ENCODE measurements around the gene MTMR12.
"Not testable (repeated sequence)": the region's sequence is repeated elsewhere in the genome, so short reads cannot be mapped to it uniquely, and the experiment has no call there.

Gene MTMR12

GRCh38 chr5:32319926-32320543 is 7.3 kb upstream of the MTMR12 start:
- H3K9me3 ChIP-seq (ENCODE audit: control extremely low read depth in 1 of 5, control insufficient read depth in 4 of 5, insufficient read depth in 2 of 5, low read depth in 1 of 5, low read length in 4 of 5): peaks cover 0 to 15% (median 7%) of the 10 kb centered on the region in 5 experiments
- no peaks in the 10 kb centered on the region for H3K36me3 ChIP-seq (ENCODE audit: control insufficient read depth in 4 of 4, insufficient read depth in 4 of 4, low read length in 3 of 4)
- H3K27me3 ChIP-seq (replicated peaks in 2 of 5; ENCODE audit: control insufficient read depth in 4 of 5, insufficient read depth in 5 of 5, low read length in 4 of 5): no peaks in the 10 kb centered on the region
- CTCF ChIA-PET: interaction anchor here (0.7 to 4.1 kb wide), 2 partner anchors 9 to 23 kb away, joined by 3 to 26 read pairs; no protein-coding TSS in a partner anchor
- no peak overlapping the region for H3K4me3 ChIP-seq (ENCODE audit: control insufficient read depth in 1 of 7, extremely low read depth in 1 of 7, insufficient read depth in 4 of 7, low read depth in 2 of 7, low read length in 6 of 7)
- POLR2A ChIA-PET: no interaction called here
- no peaks in the 10 kb centered on the region for H3K4me1 ChIP-seq (ENCODE audit: control extremely low read depth in 1 of 4, control insufficient read depth in 4 of 4, insufficient read depth in 4 of 4, low read length in 3 of 4)
- no peak overlapping the region for H3K27ac ChIP-seq (ENCODE audit: insufficient read depth in 1 of 2, low read depth in 1 of 2, low read length in 2 of 2, poor library complexity in 1 of 2, severe bottlenecking in 2 of 2)
- WGBS (ENCODE audit: insufficient coverage): 87% methylated on average over 3 of the region's 7 CpGs
- DNase-seq: no peak

- WGBS (ENCODE audit: insufficient coverage): 87% methylated on average over 7 of the region's 7 CpGs
- Histone ChIP-seq H3K4me1 (ENCODE audit: control extremely low read depth in 1 of 4, control insufficient read depth in 4 of 4, insufficient read depth in 4 of 4, low read length in 3 of 4) (no peaks in the 10 kb centered on the region), H3K9me3 (ENCODE audit: control extremely low read depth in 1 of 5, control insufficient read depth in 4 of 5, insufficient read depth in 2 of 5, low read depth in 1 of 5, low read length in 4 of 5) (peaks cover 0 to 15% (median 7%) of the 10 kb centered on the region in 5 experiments), H3K4me3 (ENCODE audit: control insufficient read depth in 1 of 7, extremely low read depth in 1 of 7, insufficient read depth in 4 of 7, low read depth in 2 of 7, low read length in 6 of 7) (no peak overlapping the region), H3K36me3 (ENCODE audit: control insufficient read depth in 4 of 4, insufficient read depth in 4 of 4, low read length in 3 of 4) (no peaks in the 10 kb centered on the region), H3K27ac (ENCODE audit: insufficient read depth in 1 of 2, low read depth in 1 of 2, low read length in 2 of 2, poor library complexity in 1 of 2, severe bottlenecking in 2 of 2) (no peak overlapping the region), H3K27me3 (replicated peaks in 2 of 5; ENCODE audit: control insufficient read depth in 4 of 5, insufficient read depth in 5 of 5, low read length in 4 of 5) (no peaks in the 10 kb centered on the region)
- no peak for DNase-seq
- POLR2A ChIA-PET: no interaction called here
- CTCF ChIA-PET: interaction anchor here (0.7 to 4.1 kb wide), 2 partner anchors 10 to 22 kb away, joined by 3 to 26 read pairs; no protein-coding TSS in a partner anchor
Measured at GRCh38 chr5:32319392-32319791, 6.7 kb upstream of the MTMR12 start.

- no peaks in the 10 kb centered on the region for H3K27me3 ChIP-seq (replicated peaks in 2 of 5; ENCODE audit: control insufficient read depth in 4 of 5, insufficient read depth in 5 of 5, low read length in 4 of 5)
- POLR2A ChIA-PET: no interaction called here
- H3K9me3 ChIP-seq (ENCODE audit: control extremely low read depth in 1 of 5, control insufficient read depth in 4 of 5, insufficient read depth in 2 of 5, low read depth in 1 of 5, low read length in 4 of 5): peaks cover 0 to 11% (median 6%) of the 10 kb centered on the region in 5 experiments
- no peaks in the 10 kb centered on the region for H3K36me3 ChIP-seq (ENCODE audit: control insufficient read depth in 4 of 4, insufficient read depth in 4 of 4, low read length in 3 of 4)
- no peak for DNase-seq
- CTCF ChIA-PET: interaction anchor here (4.1 kb wide), 1 partner anchor 12 kb away, joined by 26 read pairs; no protein-coding TSS in a partner anchor
- no peak overlapping the region for H3K27ac ChIP-seq (ENCODE audit: insufficient read depth in 1 of 2, low read depth in 1 of 2, low read length in 2 of 2, poor library complexity in 1 of 2, severe bottlenecking in 2 of 2)
- H3K4me1 ChIP-seq (ENCODE audit: control extremely low read depth in 1 of 4, control insufficient read depth in 4 of 4, insufficient read depth in 4 of 4, low read length in 3 of 4): peaks cover 0 to 5% (median 1%) of the 10 kb centered on the region in 4 experiments
- H3K4me3 ChIP-seq (ENCODE audit: control insufficient read depth in 1 of 7, extremely low read depth in 1 of 7, insufficient read depth in 4 of 7, low read depth in 2 of 7, low read length in 6 of 7): no peak overlapping the region
- 95% methylated on average over 7 of the region's 7 CpGs for WGBS (ENCODE audit: insufficient coverage)
Measured at GRCh38 chr5:32317041-32317440, 4.3 kb upstream of the MTMR12 start.

DNA sequence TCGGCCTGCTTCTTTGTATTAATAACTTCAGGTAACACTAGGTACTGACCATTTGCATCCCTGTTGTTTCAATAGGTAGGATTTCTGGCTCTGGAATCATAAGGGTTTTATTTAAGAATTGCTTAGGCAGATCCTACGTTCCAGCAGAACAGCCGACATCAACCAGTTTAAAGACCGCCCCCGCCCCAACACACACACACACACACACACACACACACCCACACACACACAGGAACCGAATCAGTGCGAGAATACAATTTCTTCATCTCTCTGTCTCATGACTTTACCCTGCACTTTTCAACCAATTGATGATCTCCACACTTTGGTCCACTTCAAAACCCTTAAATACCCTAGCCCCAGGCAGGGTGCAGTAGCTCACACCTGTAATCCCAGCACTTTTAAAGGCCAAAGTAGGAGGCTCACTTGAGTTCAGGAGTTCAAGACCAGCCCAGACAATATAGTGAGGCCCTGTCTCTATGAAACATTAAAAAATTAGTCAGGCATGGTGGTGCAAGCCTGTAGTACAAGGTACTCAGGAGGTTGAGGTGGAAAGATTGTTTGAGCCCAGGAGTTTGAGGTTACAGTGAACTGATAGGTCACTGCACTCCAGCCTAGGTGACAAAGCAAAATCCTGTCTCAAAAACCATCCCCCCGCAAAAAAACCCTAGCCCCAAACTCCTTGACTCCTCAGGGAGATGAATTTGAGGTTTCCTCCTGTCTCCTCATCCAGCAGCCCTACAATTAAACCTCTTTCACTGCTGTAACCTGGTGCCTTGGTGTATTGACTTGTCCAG is 2.7 kb upstream of the MTMR12 start:
- Histone ChIP-seq H3K4me3 (ENCODE audit: control insufficient read depth in 1 of 7, extremely low read depth in 1 of 7, insufficient read depth in 4 of 7, low read depth in 2 of 7, low read length in 6 of 7) (no peak overlapping the region), H3K36me3 (ENCODE audit: control insufficient read depth in 4 of 4, insufficient read depth in 4 of 4, low read length in 3 of 4) (no peaks in the 10 kb centered on the region), H3K9me3 (ENCODE audit: control extremely low read depth in 1 of 5, control insufficient read depth in 4 of 5, insufficient read depth in 2 of 5, low read depth in 1 of 5, low read length in 4 of 5) (no peaks in the 10 kb centered on the region), H3K27ac (ENCODE audit: insufficient read depth in 1 of 2, low read depth in 1 of 2, low read length in 2 of 2, poor library complexity in 1 of 2, severe bottlenecking in 2 of 2) (no peak overlapping the region), H3K27me3 (replicated peaks in 2 of 5; ENCODE audit: control insufficient read depth in 4 of 5, insufficient read depth in 5 of 5, low read length in 4 of 5) (no peaks in the 10 kb centered on the region), H3K4me1 (ENCODE audit: control extremely low read depth in 1 of 4, control insufficient read depth in 4 of 4, insufficient read depth in 4 of 4, low read length in 3 of 4) (peaks cover 7 to 20% (median 14%) of the 10 kb centered on the region in 4 experiments)
- no peak for DNase-seq
- WGBS (ENCODE audit: insufficient coverage): 100% methylated on average over 4 of the region's 8 CpGs
- POLR2A ChIA-PET: no interaction called here
- CTCF ChIA-PET: no interaction called here

- CTCF ChIA-PET: interaction anchor here (1.0 kb wide), 1 partner anchor 10 kb away, joined by 3 read pairs; no protein-coding TSS in a partner anchor
- WGBS (ENCODE audit: insufficient coverage): 100% methylated on average over 4 of the region's 5 CpGs
- DNase-seq: no peak
Measured at GRCh38 chr5:32314658-32315057, 1.9 kb upstream of the MTMR12 start.

DNA sequence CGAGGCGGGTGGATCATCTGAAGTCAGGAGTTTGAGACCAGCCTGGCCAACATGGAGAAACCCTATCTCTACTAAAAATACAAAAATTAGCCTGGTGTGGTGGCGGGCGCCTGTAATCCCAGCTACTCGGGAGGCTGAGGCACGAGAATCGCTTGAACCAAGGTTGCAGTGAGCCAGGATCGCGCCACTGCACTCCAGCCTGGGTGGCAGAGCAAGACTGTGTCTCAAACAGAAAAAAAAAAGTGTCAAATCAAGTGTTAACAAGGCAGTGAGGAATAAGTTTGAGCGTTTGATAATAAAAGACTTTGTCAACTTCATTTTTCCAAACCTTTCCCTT is 1.4 kb upstream of the MTMR12 start:
- CTCF ChIA-PET: interaction anchor here (1.0 to 1.5 kb wide), 2 partner anchors 11 to 80 kb away, joined by 3 read pairs; no protein-coding TSS in a partner anchor
- WGBS (ENCODE audit: insufficient coverage): 100% methylated on average over 4 of the region's 10 CpGs

More at GRCh38 chr5:32314658-32315057, 1.9 kb upstream of the MTMR12 start:
- Histone ChIP-seq H3K9me3 (ENCODE audit: control extremely low read depth in 1 of 5, control insufficient read depth in 4 of 5, insufficient read depth in 2 of 5, low read depth in 1 of 5, low read length in 4 of 5) (no peaks in the 10 kb centered on the region), H3K36me3 (ENCODE audit: control insufficient read depth in 4 of 4, insufficient read depth in 4 of 4, low read length in 3 of 4) (no peaks in the 10 kb centered on the region), H3K27ac (ENCODE audit: insufficient read depth in 1 of 2, low read depth in 1 of 2, low read length in 2 of 2, poor library complexity in 1 of 2, severe bottlenecking in 2 of 2) (no peak overlapping the region), H3K27me3 (replicated peaks in 2 of 5; ENCODE audit: control insufficient read depth in 4 of 5, insufficient read depth in 5 of 5, low read length in 4 of 5) (no peaks in the 10 kb centered on the region), H3K4me1 (ENCODE audit: control extremely low read depth in 1 of 4, control insufficient read depth in 4 of 4, insufficient read depth in 4 of 4, low read length in 3 of 4) (peaks cover 9 to 28% (median 20%) of the 10 kb centered on the region in 4 experiments), H3K4me3 (ENCODE audit: control insufficient read depth in 1 of 7, extremely low read depth in 1 of 7, insufficient read depth in 4 of 7, low read depth in 2 of 7, low read length in 6 of 7) (no peak overlapping the region)
- POLR2A ChIA-PET: no interaction called here

DNA sequence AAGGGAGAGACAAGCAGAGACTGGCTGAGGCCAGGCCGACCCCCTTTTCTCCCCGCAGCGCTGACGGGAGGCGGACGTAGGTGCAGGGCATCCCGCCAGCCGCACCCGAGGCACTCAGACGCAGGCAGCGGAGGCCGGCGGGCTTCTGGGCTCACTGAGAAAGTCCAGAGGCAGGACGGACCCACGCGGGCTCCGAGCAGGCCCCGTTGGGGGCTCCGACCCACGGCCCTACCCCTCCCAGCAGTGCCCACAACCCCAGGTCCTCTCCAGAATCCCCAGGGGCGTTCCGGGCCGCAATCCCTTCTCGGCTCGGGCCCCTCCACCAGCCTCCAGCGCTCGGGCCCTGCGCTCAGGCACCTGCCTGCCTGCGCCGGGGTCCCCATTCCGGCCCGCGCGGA is 543 bp downstream of the MTMR12 start:
- peak overlapping the region; percentile 20 to 84 for H3K27ac ChIP-seq (ENCODE audit: insufficient read depth in 1 of 2, low read depth in 1 of 2, low read length in 2 of 2, poor library complexity in 1 of 2, severe bottlenecking in 2 of 2)
- ChIA-PET CTCF (no interaction called here), POLR2A (no interaction called here)
- peaks cover 14 to 43% (median 33%) of the 10 kb centered on the region in 4 experiments for H3K4me1 ChIP-seq (ENCODE audit: control extremely low read depth in 1 of 4, control insufficient read depth in 4 of 4, insufficient read depth in 4 of 4, low read length in 3 of 4)
- no peaks in the 10 kb centered on the region for H3K9me3 ChIP-seq (ENCODE audit: control extremely low read depth in 1 of 5, control insufficient read depth in 4 of 5, insufficient read depth in 2 of 5, low read depth in 1 of 5, low read length in 4 of 5)
- peak in 2 of 3 donors; percentile 52 to 57 for DNase-seq
- no peaks in the 10 kb centered on the region for H3K27me3 ChIP-seq (replicated peaks in 2 of 5; ENCODE audit: control insufficient read depth in 4 of 5, insufficient read depth in 5 of 5, low read length in 4 of 5)
- H3K36me3 ChIP-seq (ENCODE audit: control insufficient read depth in 4 of 4, insufficient read depth in 4 of 4, low read length in 3 of 4): no peaks in the 10 kb centered on the region
- 0% methylated on average over 29 of the region's 34 CpGs for WGBS (ENCODE audit: insufficient coverage)
- peak overlapping the region; percentile 69 to 87 (median 83) for H3K4me3 ChIP-seq (ENCODE audit: control insufficient read depth in 1 of 7, extremely low read depth in 1 of 7, insufficient read depth in 4 of 7, low read depth in 2 of 7, low read length in 6 of 7)

More for the DNA sequence above, 1.4 kb upstream of the MTMR12 start:
- H3K36me3 ChIP-seq (ENCODE audit: control insufficient read depth in 4 of 4, insufficient read depth in 4 of 4, low read length in 3 of 4); DNase-seq; H3K27ac ChIP-seq (ENCODE audit: insufficient read depth in 1 of 2, low read depth in 1 of 2, low read length in 2 of 2, poor library complexity in 1 of 2, severe bottlenecking in 2 of 2); H3K9me3 ChIP-seq (ENCODE audit: control extremely low read depth in 1 of 5, control insufficient read depth in 4 of 5, insufficient read depth in 2 of 5, low read depth in 1 of 5, low read length in 4 of 5); H3K4me3 ChIP-seq (ENCODE audit: control insufficient read depth in 1 of 7, extremely low read depth in 1 of 7, insufficient read depth in 4 of 7, low read depth in 2 of 7, low read length in 6 of 7); H3K27me3 ChIP-seq (replicated peaks in 2 of 5; ENCODE audit: control insufficient read depth in 4 of 5, insufficient read depth in 5 of 5, low read length in 4 of 5); POLR2A ChIA-PET: not testable (repeated sequence)
- H3K4me1 ChIP-seq (ENCODE audit: control extremely low read depth in 1 of 4, control insufficient read depth in 4 of 4, insufficient read depth in 4 of 4, low read length in 3 of 4): peaks cover 11 to 33% (median 23%) of the 10 kb centered on the region in 4 experiments

All from common myeloid progenitor, CD34-positive (primary cell).